ENCODE data around the gene TCEA2. TPM values are rescaled to one million over a fixed set of nuclear protein-coding genes. Genes with fewer than 3 reads are reported as not detected.

Gene TCEA2
- total and polyA plus RNA-seq, 2 of the 13 experiments (the other 11 are each of a cell fraction or from before 2014, with no cell fraction given) = 28.1 to 33.7 TPM

DNA sequence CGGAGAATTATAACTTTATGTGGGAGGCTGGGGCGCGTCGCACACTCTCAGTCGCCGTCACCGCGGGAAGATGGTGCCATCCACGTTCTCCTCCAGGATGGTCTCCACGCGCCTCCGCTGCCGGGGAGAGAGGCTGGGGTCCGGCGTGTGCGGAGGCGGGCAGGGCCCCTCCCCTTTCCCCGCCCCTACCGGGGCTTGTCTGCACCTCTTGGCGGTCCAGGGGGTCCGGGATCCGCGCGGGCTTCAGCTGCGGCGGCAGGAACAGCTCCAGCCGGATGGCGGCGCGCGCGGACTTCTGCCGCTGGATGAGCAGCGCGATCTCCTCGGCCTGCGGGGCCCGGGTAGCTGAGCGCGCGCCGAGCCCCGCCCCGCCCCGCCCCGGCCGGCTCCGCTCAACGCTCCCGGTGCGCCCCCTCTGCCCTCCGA lies 20.4 kb downstream of the TCEA2 start (continued):
- TF ChIP-seq, protein P1, sequence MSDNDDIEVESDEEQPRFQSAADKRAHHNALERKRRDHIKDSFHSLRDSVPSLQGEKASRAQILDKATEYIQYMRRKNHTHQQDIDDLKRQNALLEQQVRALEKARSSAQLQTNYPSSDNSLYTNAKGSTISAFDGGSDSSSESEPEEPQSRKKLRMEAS (IDR thresholded peaks at IDR 0.05) = no peak
- TF ChIP-seq ATAD3A (CRISPR knock-in tag; IDR thresholded peaks at IDR 0.05) (no peak), MED13 (CRISPR knock-in tag; IDR thresholded peaks at IDR 0.05) (no peak), ZNF24 (IDR thresholded peaks at IDR 0.05) (no peak), SNAPC2 (CRISPR knock-in tag; IDR thresholded peaks at IDR 0.05) (no peak), BCL6 (CRISPR knock-in tag; IDR thresholded peaks at IDR 0.05) (peak; percentile 7; the same call in 1 of the 2 replicates), SMAD3 (CRISPR knock-in tag; IDR thresholded peaks at IDR 0.05) (no peak), KDM2A (CRISPR knock-in tag; IDR thresholded peaks at IDR 0.05; ENCODE audit: borderline replicate concordance, low read depth) (peak; percentile 82), KAT8 (CRISPR knock-in tag; IDR thresholded peaks at IDR 0.05) (peak; percentile 33; the same call in 1 of the 2 replicates), TBX2 (CRISPR knock-in tag; IDR thresholded peaks at IDR 0.05; ENCODE audit: borderline replicate concordance) (peak; percentile 43; the same call in 1 of the 2 replicates), KMT2A (CRISPR knock-in tag; IDR thresholded peaks at IDR 0.05) (no peak), CCAR2 (optimal IDR thresholded peaks at IDR 0.05; ENCODE audit: low read depth, low read length) (no peak), ZNF777 (CRISPR knock-in tag; IDR thresholded peaks at IDR 0.05) (no peak), ASH2L (IDR thresholded peaks at IDR 0.05; ENCODE audit: insufficient read length, low read depth, low read length) (peak; percentile 23), SRSF1 (optimal IDR thresholded peaks at IDR 0.05; ENCODE audit: low read depth, low read length) (peak; percentile 14), HMG20B (CRISPR knock-in tag; conservative IDR thresholded peaks at IDR 0.05) (0 out of 2 replicates have a peak, but pooled peaks have one; percentile 40), PHF21A (CRISPR knock-in tag; IDR thresholded peaks at IDR 0.05) (no peak), ZNF737 (CRISPR knock-in tag; IDR thresholded peaks at IDR 0.05; ENCODE audit: borderline replicate concordance) (no peak), SMYD3 (CRISPR knock-in tag; IDR thresholded peaks at IDR 0.05) (no peak)
- TF ChIP-seq, protein P2, sequence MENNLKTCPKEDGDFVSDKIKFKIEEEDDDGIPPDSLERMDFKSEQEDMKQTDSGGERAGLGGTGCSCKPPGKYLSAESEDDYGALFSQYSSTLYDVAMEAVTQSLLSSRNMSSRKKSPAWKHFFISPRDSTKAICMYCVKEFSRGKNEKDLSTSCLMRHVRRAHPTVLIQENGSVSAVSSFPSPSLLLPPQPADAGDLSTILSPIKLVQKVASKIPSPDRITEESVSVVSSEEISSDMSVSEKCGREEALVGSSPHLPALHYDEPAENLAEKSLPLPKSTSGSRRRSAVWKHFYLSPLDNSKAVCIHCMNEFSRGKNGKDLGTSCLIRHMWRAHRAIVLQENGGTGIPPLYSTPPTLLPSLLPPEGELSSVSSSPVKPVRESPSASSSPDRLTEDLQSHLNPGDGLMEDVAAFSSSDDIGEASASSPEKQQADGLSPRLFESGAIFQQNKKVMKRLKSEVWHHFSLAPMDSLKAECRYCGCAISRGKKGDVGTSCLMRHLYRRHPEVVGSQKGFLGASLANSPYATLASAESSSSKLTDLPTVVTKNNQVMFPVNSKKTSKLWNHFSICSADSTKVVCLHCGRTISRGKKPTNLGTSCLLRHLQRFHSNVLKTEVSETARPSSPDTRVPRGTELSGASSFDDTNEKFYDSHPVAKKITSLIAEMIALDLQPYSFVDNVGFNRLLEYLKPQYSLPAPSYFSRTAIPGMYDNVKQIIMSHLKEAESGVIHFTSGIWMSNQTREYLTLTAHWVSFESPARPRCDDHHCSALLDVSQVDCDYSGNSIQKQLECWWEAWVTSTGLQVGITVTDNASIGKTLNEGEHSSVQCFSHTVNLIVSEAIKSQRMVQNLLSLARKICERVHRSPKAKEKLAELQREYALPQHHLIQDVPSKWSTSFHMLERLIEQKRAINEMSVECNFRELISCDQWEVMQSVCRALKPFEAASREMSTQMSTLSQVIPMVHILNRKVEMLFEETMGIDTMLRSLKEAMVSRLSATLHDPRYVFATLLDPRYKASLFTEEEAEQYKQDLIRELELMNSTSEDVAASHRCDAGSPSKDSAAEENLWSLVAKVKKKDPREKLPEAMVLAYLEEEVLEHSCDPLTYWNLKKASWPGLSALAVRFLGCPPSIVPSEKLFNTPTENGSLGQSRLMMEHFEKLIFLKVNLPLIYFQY (CRISPR knock-in tag; IDR thresholded peaks at IDR 0.05; ENCODE audit: borderline replicate concordance) = 0 out of 2 replicates have a peak, but pooled peaks have one; percentile 55
- TF ChIP-seq, protein P3, sequence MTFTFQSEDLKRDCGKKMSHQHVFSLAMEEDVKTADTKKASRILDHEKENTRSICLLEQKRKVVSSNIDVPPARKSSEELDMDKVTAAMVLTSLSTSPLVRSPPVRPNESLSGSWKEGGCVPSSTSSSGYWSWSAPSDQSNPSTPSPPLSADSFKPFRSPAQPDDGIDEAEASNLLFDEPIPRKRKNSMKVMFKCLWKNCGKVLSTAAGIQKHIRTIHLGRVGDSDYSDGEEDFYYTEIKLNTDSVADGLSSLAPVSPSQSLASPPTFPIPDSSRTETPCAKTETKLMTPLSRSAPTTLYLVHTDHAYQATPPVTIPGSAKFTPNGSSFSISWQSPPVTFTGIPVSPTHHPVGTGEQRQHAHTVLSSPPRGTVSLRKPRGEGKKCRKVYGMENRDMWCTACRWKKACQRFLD (CRISPR knock-in tag; IDR thresholded peaks at IDR 0.05; ENCODE audit: borderline replicate concordance) = no peak
- TF ChIP-seq, protein P4, sequence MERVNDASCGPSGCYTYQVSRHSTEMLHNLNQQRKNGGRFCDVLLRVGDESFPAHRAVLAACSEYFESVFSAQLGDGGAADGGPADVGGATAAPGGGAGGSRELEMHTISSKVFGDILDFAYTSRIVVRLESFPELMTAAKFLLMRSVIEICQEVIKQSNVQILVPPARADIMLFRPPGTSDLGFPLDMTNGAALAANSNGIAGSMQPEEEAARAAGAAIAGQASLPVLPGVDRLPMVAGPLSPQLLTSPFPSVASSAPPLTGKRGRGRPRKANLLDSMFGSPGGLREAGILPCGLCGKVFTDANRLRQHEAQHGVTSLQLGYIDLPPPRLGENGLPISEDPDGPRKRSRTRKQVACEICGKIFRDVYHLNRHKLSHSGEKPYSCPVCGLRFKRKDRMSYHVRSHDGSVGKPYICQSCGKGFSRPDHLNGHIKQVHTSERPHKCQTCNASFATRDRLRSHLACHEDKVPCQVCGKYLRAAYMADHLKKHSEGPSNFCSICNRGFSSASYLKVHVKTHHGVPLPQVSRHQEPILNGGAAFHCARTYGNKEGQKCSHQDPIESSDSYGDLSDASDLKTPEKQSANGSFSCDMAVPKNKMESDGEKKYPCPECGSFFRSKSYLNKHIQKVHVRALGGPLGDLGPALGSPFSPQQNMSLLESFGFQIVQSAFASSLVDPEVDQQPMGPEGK (CRISPR knock-in tag; IDR thresholded peaks at IDR 0.05) = peak; percentile 50; the same call in 1 of the 2 replicates
- TF ChIP-seq, protein P5, sequence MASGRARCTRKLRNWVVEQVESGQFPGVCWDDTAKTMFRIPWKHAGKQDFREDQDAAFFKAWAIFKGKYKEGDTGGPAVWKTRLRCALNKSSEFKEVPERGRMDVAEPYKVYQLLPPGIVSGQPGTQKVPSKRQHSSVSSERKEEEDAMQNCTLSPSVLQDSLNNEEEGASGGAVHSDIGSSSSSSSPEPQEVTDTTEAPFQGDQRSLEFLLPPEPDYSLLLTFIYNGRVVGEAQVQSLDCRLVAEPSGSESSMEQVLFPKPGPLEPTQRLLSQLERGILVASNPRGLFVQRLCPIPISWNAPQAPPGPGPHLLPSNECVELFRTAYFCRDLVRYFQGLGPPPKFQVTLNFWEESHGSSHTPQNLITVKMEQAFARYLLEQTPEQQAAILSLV (CRISPR knock-in tag; IDR thresholded peaks at IDR 0.05; ENCODE audit: borderline replicate concordance) = peak; percentile 30; the same call in 1 of the 2 replicates
